ENCODE measurements around the gene IER5L. TPM values are rescaled to one million over a fixed set of nuclear protein-coding genes. Genes with fewer than 3 reads are reported as not detected.

Gene IER5L
- total and polyA plus RNA-seq, 2 of the 8 experiments (the other 6 are each of a cell fraction or from before 2014, with no cell fraction given): 0.65 to 1.0 TPM

- Histone ChIP-seq H3K4me1 (replicated peaks in 1 of 4; ENCODE audit: control insufficient read depth in 3 of 4, insufficient read depth in 4 of 4, low read length in 3 of 4) (peaks cover 0 to 14% (median 6%) of the 10 kb centered on the region in 4 experiments; a peak in 6 of 7 replicates), H3K4me2 (ENCODE audit: insufficient read depth in 1 of 2, low read depth in 2 of 2, low read length in 2 of 2) (no peak overlapping the region), H3K23me2 (ENCODE audit: low read depth, low read length) (peaks cover 10% of the 10 kb centered on the region), H3K9ac (replicated peaks in 1 of 4; ENCODE audit: extremely low read depth in 1 of 4, low read depth in 3 of 4, low read length in 3 of 4) (no peak overlapping the region), H3K4me3 (ENCODE audit: extremely low read depth in 1 of 4, insufficient read depth in 2 of 4, low read depth in 3 of 4, low read length in 4 of 4) (no peak overlapping the region), H3K23ac (ENCODE audit: insufficient read length) (no peak overlapping the region), H2AFZ (ENCODE audit: low read length) (no peak overlapping the region), H3K79me1 (ENCODE audit: low read depth, low read length) (peaks cover 3% of the 10 kb centered on the region; the same call in 1 of the 2 replicates), H2BK15ac (ENCODE audit: low read length) (no peak overlapping the region), H2BK12ac (ENCODE audit: low read depth, low read length) (no peak overlapping the region), H3K36me3 (ENCODE audit: control insufficient read depth in 2 of 4, insufficient read depth in 4 of 4, low read length in 3 of 4) (no peaks in the 10 kb centered on the region), H4K91ac (replicated peaks; ENCODE audit: insufficient read length, low read length) (no peak overlapping the region), H3K18ac (ENCODE audit: extremely low read depth, low read length) (no peak overlapping the region), H3K56ac (replicated peaks; ENCODE audit: insufficient read length, low read depth, low read length) (no peak overlapping the region), H2BK120ac (replicated peaks; ENCODE audit: low read depth, low read length) (no peak overlapping the region), H3K79me2 (ENCODE audit: control insufficient read depth in 1 of 2, insufficient read depth in 2 of 2, low read length in 2 of 2) (peaks cover 0 to 15% of the 10 kb centered on the region in 2 experiments; a peak in 2 of 4 replicates), H4K5ac (ENCODE audit: insufficient read length, low read depth, low read length) (no peak overlapping the region), H3K14ac (ENCODE audit: insufficient read length) (no peak overlapping the region), H3K4ac (replicated peaks; ENCODE audit: insufficient read length, low read depth, low read length) (no peak overlapping the region), H4K20me1 (replicated peaks in 1 of 2; ENCODE audit: control insufficient read depth in 1 of 2, insufficient read depth in 2 of 2, low read length in 2 of 2) (no peaks in the 10 kb centered on the region), H3K27me3 (replicated peaks in 1 of 4; ENCODE audit: control insufficient read depth in 3 of 4, extremely low read depth in 1 of 4, insufficient read depth in 3 of 4, low read length in 3 of 4) (peaks cover 0 to 9% (median 5%) of the 10 kb centered on the region in 4 experiments; a peak in 4 of 7 replicates), H3K9me3 (ENCODE audit: insufficient read depth in 2 of 2, low read depth in 1 of 2, low read length in 1 of 2) (no peaks in the 10 kb centered on the region), H2BK20ac (ENCODE audit: low read length) (no peak overlapping the region), H3K27ac (ENCODE audit: low read depth, low read length) (no peak overlapping the region), H2AK5ac (ENCODE audit: low read depth, low read length) (no peak overlapping the region), H4K8ac (ENCODE audit: extremely low read depth, insufficient read depth, low read length) (no peak overlapping the region), H2BK5ac (ENCODE audit: low read depth, low read length) (no peak overlapping the region)
- FAIRE-seq (no peak), DNase-seq (ENCODE audit: low read depth in 1 of 2, low spot score in 2 of 2) (no peak)
- 88% methylated on average over 2 of the region's 2 CpGs; no CpG with 5 or more reads in 1 of the 2 experiments for WGBS, 2 experiments (ENCODE audit: extremely low coverage in 1 of 2, insufficient coverage in 1 of 2, insufficient read length in 1 of 2, insufficient replicate concordance in 2 of 2, low coverage in 1 of 2, low lambda C conversion rate in 2 of 2, missing lambda C conversion rate in 1 of 2)
- POLR2A ChIA-PET (ENCODE audit: partially characterized antibody): no interaction called here
- TF ChIP-seq USF2 (IDR thresholded peaks at IDR 0.05; ENCODE audit: low read length): peak; percentile 33; the same call in 1 of the 2 replicates
- TF ChIP-seq ZNF274 (IDR thresholded peaks at IDR 0.05; ENCODE audit: borderline replicate concordance, extremely low read depth, low read length): no peak
- no peak for TF ChIP-seq SP4 (IDR thresholded peaks at IDR 0.05; ENCODE audit: low read length)
- CTCF ChIA-PET (ENCODE audit: partially characterized antibody): no interaction called here
Observed at GRCh38 chr9:129206401-129206800, 28.3 kb upstream of the IER5L start.
